Ascending aorta (tissue), 2 donors: ENCODE results near the gene EXOC3. TPM values are rescaled to one million over a fixed set of nuclear protein-coding genes. Genes with fewer than 3 reads are reported as not detected.
"Not testable (repeated sequence)": the region's sequence is repeated elsewhere in the genome, so short reads cannot be mapped to it uniquely, and the experiment has no call there.

Source experiments
- DNase-seq, 2 donors: peaks; one replicate each; pipeline ENCODE4 v3.0.0-alpha.2; 2019; ENCODE audit warnings: low spot score in 2 of 2
- H3K27ac ChIP-seq, 2 donors: fragments of 200-600 bp; sonication (generic); one replicate each; pipeline ENCODE4 v1.5.1; 2016 to 2017; ENCODE audit warnings: mild to moderate bottlenecking in 1 of 2
- H3K27me3 ChIP-seq: fragments of 200-600 bp; sonication (generic); one replicate; pipeline ENCODE4 v1.5.1; 2017
- H3K36me3 ChIP-seq, 2 donors: fragments of 200-600 bp; sonication (generic); one replicate each; pipeline ENCODE4 v1.5.1; 2016
- H3K4me1 ChIP-seq, 2 donors: fragments of 200-600 bp; sonication (generic); one replicate each; pipeline ENCODE4 v1.5.1; 2016 to 2017; ENCODE audit warnings: mild to moderate bottlenecking in 1 of 2
- H3K4me3 ChIP-seq, 2 donors: fragments of 200-600 bp; sonication (generic); one replicate each; pipeline ENCODE4 v1.5.1; 2016 to 2017; ENCODE audit warnings: mild to moderate bottlenecking in 1 of 2
- H3K9me3 ChIP-seq, 2 donors: fragments of 200-600 bp; sonication (generic); one replicate each; pipeline ENCODE4 v1.5.1; 2016
- CTCF ChIP-seq, 3 experiments: fragments of 200-600 bp in 2 of 3; fragments of 450-650 bp in 1 of 3; sonication (generic) in 2 of 3; IDR thresholded peaks; one replicate each; pipeline ENCODE4 v1.5.1; 2016 to 2019; ENCODE audit warnings: antibody characterized with exemption in 3 of 3, mild to moderate bottlenecking in 1 of 3, moderate library complexity in 1 of 3
- intact Hi-C: fragments of 100-400 bp; cut with DNase I; formaldehyde crosslinking; loops from one replicate; pipeline ENCODE4 v1.15.1; 2023
- total RNA-seq: library from RNA; depleted of rRNA; stranded (reverse); fragments of >200 nt; gene quantifications from one replicate; pipeline ENCODE4 v1.1.0, GENCODE V29; 2016

The EXOC3 gene
- total RNA-seq, 1 donor from 2014 or later = 56.7 TPM

DNA sequence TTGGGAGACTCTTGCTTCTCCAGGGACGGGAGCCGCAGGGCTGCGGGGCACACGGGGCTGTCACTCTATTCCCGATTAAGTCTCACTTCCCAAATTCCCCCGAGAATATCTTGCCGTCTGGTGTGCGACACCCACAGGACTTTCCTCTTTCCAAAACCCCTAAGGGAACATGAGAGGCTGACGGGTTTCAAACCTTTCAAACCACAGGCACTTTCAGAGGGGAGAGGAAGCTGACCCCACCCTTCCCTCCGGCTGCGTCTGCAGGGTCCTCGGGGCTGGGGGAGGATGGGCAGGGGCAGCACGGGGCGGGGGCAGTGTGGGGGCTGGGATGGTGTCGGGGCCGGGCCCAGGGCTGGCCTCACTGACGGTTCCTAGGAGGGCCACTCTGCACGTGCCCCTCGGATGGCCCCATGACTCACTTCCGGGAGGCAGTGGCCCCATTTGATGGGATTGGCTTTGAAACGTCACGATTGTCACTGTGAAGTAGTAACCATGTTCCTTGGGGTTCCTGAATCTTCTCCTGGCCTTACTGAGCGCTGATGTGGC is 43.0 kb downstream of the EXOC3 start:
- Histone ChIP-seq H3K27ac (no peak overlapping the region), H3K36me3 (no peaks in the 10 kb centered on the region), H3K27me3 (no peaks in the 10 kb centered on the region), H3K4me1 (no peaks in the 10 kb centered on the region), H3K4me3 (no peak overlapping the region), H3K9me3 (no peaks in the 10 kb centered on the region)
- no peak for TF ChIP-seq CTCF (IDR thresholded peaks at IDR 0.05)
- DNase-seq = no peak
- intact Hi-C loops = no loop called here

DNA sequence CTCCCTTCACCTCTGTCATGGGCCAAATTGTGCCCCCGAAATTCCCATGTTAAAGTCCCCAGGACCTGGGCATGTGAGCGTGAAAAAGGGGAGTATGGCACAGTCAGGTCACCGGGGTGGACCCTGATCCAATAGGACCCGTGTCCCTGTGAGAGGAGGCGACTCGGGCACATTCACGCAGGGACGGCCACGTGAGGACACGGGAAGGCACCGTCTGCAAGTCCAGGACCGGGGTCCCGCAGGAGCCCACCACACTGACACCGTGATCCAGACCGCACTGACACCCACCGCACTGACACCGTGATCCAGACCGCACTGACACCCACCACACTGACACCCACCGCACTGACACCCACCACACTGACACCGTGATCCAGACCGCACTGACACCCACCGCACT is 43.6 kb downstream of the EXOC3 start:
- H3K9me3 ChIP-seq, H3K4me3 ChIP-seq, H3K27me3 ChIP-seq, H3K27ac ChIP-seq, H3K36me3 ChIP-seq, intact Hi-C loops, H3K4me1 ChIP-seq, DNase-seq: not testable (repeated sequence)

GRCh38 chr5:488241-488640 is 45.3 kb downstream of the EXOC3 start:
- intact Hi-C loops = no loop called here

DNA sequence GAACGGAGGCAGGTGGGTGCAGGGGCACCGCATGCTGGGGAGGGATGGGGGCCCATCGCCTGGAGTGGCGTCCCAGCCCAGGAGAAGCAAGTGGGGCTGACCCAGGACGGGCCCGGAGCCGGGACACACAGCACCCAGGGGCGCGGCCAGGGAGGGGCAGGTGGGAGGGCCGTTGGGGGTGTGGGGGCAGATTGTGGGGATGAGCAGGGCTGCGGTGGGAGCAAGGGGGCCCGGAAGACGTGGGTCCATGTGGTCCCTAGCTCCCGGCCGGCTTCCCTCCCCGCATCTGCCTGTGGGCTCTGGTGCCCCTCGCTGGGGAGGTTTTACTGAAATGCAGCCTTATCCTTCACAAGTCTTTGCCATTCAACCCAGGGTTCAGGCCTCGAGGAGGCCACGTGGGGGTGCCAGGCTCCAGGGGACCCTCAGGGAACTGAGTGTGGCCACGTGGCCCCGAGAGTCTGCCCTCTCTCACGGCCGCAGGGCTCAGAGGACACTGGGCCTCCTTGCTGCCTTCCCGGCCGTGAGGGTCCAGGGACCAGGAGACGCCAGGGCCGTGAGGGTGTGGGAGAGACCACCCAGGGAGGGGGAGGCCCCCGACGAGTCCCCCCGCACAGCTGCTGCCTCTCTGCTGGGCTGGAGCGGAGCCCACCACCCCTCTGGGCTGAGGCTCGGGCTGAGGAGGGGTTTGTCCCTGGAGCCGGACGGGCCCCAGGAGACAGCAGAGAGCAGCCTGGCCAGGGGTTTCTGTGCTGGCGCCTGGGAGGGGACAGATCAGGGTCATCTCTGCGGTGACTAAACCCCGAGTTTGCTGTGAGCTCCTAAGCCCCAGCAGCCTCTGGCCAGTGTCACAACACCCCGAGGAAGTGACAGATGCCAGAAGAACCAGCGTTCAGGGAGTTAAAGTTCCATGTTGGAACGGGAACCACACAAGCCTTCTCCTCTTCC is 46.0 kb downstream of the EXOC3 start:
- no peaks in the 10 kb centered on the region for H3K36me3 ChIP-seq
- intact Hi-C loops = no loop called here
- no peaks in the 10 kb centered on the region for H3K9me3 ChIP-seq
- no peak overlapping the region for H3K4me3 ChIP-seq
- DNase-seq = no peak
- no peaks in the 10 kb centered on the region for H3K27me3 ChIP-seq
- H3K27ac ChIP-seq = no peak overlapping the region
- no peak for TF ChIP-seq CTCF (IDR thresholded peaks at IDR 0.05)
- no peaks in the 10 kb centered on the region for H3K4me1 ChIP-seq

More at GRCh38 chr5:488241-488640, 45.3 kb downstream of the EXOC3 start:
- no peaks in the 10 kb centered on the region for H3K36me3 ChIP-seq
- TF ChIP-seq CTCF (IDR thresholded peaks at IDR 0.05) = no peak
- H3K9me3 ChIP-seq = no peaks in the 10 kb centered on the region
- no peak overlapping the region for H3K27ac ChIP-seq
- H3K4me1 ChIP-seq = no peaks in the 10 kb centered on the region
- no peaks in the 10 kb centered on the region for H3K27me3 ChIP-seq
- H3K4me3 ChIP-seq = no peak overlapping the region
- DNase-seq = no peak

- no peak overlapping the region for H3K4me3 ChIP-seq
- intact Hi-C loops = no loop called here
- no peaks in the 10 kb centered on the region for H3K9me3 ChIP-seq
- H3K27ac ChIP-seq = no peak overlapping the region
- H3K36me3 ChIP-seq = no peaks in the 10 kb centered on the region
- no peak for DNase-seq
- H3K4me1 ChIP-seq = no peaks in the 10 kb centered on the region
- no peak for TF ChIP-seq CTCF (IDR thresholded peaks at IDR 0.05)
- no peaks in the 10 kb centered on the region for H3K27me3 ChIP-seq
These were observed 46.7 kb downstream of the EXOC3 start for GRCh38 chr5:489689-490080.
